MM.1S (cell line): ENCODE data around the gene DYNC2H1.

Source experiments
- DNase-seq: peaks from one replicate; pipeline ENCODE4 v3.0.0-alpha.2; 2015
- H2AFZ ChIP-seq: fragments of 300-600 bp; sonication (generic); 2 replicates; pipeline ENCODE4 v1.6.0; 2016; ENCODE audit warnings: antibody characterized with exemption, low read length
- H3F3A ChIP-seq: fragments of 300-600 bp; sonication (generic); 2 replicates; pipeline ENCODE4 v1.6.1; 2016; ENCODE audit warnings: mild to moderate bottlenecking, antibody characterized with exemption, low read length, moderate library complexity, mixed read lengths; ENCODE audit not compliant: insufficient read depth
- H3K27ac ChIP-seq: fragments of 300-600 bp; sonication (generic); 2 replicates; pipeline ENCODE4 v1.5.1; 2016; ENCODE audit warnings: mild to moderate bottlenecking, low read length
- H3K27me3 ChIP-seq: fragments of 300-600 bp; sonication (generic); replicated peaks from 2 replicates; pipeline ENCODE4 v1.6.0; 2016; ENCODE audit warnings: low read length; ENCODE audit not compliant: insufficient read depth
- H3K36me3 ChIP-seq: fragments of 300-600 bp; sonication (generic); replicated peaks from 2 replicates; pipeline ENCODE4 v1.6.1; 2016; ENCODE audit warnings: mild to moderate bottlenecking, low read length, mixed read lengths; ENCODE audit not compliant: insufficient read depth
- H3K4me1 ChIP-seq: fragments of 300-600 bp; sonication (generic); 2 replicates; pipeline ENCODE4 v1.6.1; 2016; ENCODE audit warnings: low read length, mixed read lengths
- H3K4me2 ChIP-seq: fragments of 300-600 bp; sonication (generic); 2 replicates; pipeline ENCODE4 v1.6.0; 2016; ENCODE audit warnings: low read depth, low read length
- H3K4me3 ChIP-seq: fragments of 300-600 bp; sonication (generic); 2 replicates; pipeline ENCODE4 v1.5.1; 2016; ENCODE audit warnings: low read length, mixed read lengths
- H3K79me2 ChIP-seq: fragments of 300-600 bp; sonication (generic); 2 replicates; pipeline ENCODE4 v1.6.1; 2016; ENCODE audit warnings: mixed run types, low read length, mixed read lengths
- H3K9ac ChIP-seq: fragments of 300-600 bp; sonication (generic); 2 replicates; pipeline ENCODE4 v1.6.1; 2016; ENCODE audit warnings: low read length, mixed read lengths
- H3K9me2 ChIP-seq: fragments of 300-600 bp; sonication (generic); replicated peaks from 2 replicates; pipeline ENCODE4 v1.6.1; 2016; ENCODE audit warnings: mild to moderate bottlenecking, low read length, mixed read lengths; ENCODE audit not compliant: insufficient read depth
- H3K9me3 ChIP-seq: fragments of 300-600 bp; sonication (generic); replicated peaks from 2 replicates; pipeline ENCODE4 v1.6.1; 2016; ENCODE audit warnings: mild to moderate bottlenecking, low read length, mixed read lengths; ENCODE audit not compliant: insufficient read depth
- H4K20me1 ChIP-seq: fragments of 300-600 bp; sonication (generic); 2 replicates; pipeline ENCODE4 v1.6.1; 2016; ENCODE audit warnings: mild to moderate bottlenecking, low read length, moderate library complexity, mixed read lengths; ENCODE audit not compliant: insufficient read depth
- EZH2 ChIP-seq: fragments of 300-600 bp; sonication (generic); optimal IDR thresholded peaks from 2 replicates; pipeline ENCODE3; 2017; ENCODE audit warnings: low read depth, mild to moderate bottlenecking, antibody characterized with exemption, low read length, mixed read lengths
- EZH2phosphoT487 ChIP-seq: fragments of 300-600 bp; sonication (generic); IDR thresholded peaks from 2 replicates; pipeline ENCODE4 v1.6.1; 2018; ENCODE audit warnings: antibody characterized with exemption, low read length
- TF ChIP-seq, protein P1 (sequence below): fragments of 300-600 bp; sonication (generic); IDR thresholded peaks from 2 replicates; pipeline ENCODE4 v1.5.1; 2016; ENCODE audit warnings: antibody characterized with exemption, low read length, mixed read lengths

The DYNC2H1 gene

DNA sequence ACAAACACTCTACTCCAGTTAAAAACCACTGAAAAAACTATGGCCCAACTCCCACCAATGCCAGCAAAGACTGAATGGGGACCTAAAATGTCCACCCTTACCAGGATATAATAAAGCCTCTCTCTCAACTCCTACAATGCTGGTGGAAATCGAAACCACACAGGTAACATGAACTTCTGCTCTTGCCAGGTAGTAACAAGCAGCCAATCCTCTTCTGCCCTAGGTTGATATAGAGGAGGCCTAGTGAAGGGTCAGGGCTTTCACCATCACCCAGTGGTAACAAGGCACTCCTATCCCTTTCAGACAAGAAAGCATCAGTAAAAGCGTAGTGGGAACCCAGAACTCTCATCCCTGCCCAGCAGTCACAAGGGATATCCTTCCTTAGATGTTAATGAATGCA, 39.9 kb upstream of the DYNC2H1 start:
- Histone ChIP-seq H3K9me2 (no peaks in the 10 kb centered on the region), H3K4me3 (no peak overlapping the region), H3K27me3 (no peaks in the 10 kb centered on the region), H3K4me1 (peaks cover 33% of the 10 kb centered on the region), H3K4me2 (peak overlapping the region; percentile 39; the same call in 1 of the 2 replicates), H3K36me3 (peaks cover 10% of the 10 kb centered on the region), H2AFZ (no peak overlapping the region), H4K20me1 (no peaks in the 10 kb centered on the region), H3K9ac (no peak overlapping the region), H3F3A (no peaks in the 10 kb centered on the region; the same call in 1 of the 2 replicates), H3K9me3 (no peaks in the 10 kb centered on the region), H3K79me2 (peaks cover 43% of the 10 kb centered on the region), H3K27ac (no peak overlapping the region)
- no peak for DNase-seq
- no peak for TF ChIP-seq EZH2phosphoT487
- TF ChIP-seq, protein P1, sequence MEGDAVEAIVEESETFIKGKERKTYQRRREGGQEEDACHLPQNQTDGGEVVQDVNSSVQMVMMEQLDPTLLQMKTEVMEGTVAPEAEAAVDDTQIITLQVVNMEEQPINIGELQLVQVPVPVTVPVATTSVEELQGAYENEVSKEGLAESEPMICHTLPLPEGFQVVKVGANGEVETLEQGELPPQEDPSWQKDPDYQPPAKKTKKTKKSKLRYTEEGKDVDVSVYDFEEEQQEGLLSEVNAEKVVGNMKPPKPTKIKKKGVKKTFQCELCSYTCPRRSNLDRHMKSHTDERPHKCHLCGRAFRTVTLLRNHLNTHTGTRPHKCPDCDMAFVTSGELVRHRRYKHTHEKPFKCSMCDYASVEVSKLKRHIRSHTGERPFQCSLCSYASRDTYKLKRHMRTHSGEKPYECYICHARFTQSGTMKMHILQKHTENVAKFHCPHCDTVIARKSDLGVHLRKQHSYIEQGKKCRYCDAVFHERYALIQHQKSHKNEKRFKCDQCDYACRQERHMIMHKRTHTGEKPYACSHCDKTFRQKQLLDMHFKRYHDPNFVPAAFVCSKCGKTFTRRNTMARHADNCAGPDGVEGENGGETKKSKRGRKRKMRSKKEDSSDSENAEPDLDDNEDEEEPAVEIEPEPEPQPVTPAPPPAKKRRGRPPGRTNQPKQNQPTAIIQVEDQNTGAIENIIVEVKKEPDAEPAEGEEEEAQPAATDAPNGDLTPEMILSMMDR, result no peak

GRCh38 chr11:103070142-103070541, 39.1 kb upstream of the DYNC2H1 start:
- Histone ChIP-seq H3K36me3 (peaks cover 10% of the 10 kb centered on the region), H3K4me1 (peaks cover 33% of the 10 kb centered on the region), H3K4me2 (peak overlapping the region; percentile 39), H2AFZ (no peak overlapping the region), H3K9ac (no peak overlapping the region), H3K79me2 (peaks cover 43% of the 10 kb centered on the region), H3K9me2 (no peaks in the 10 kb centered on the region), H3K4me3 (no peak overlapping the region), H4K20me1 (no peaks in the 10 kb centered on the region), H3K27me3 (no peaks in the 10 kb centered on the region), H3F3A (no peaks in the 10 kb centered on the region; the same call in 1 of the 2 replicates), H3K27ac (peak overlapping the region; percentile 4; the same call in 1 of the 2 replicates), H3K9me3 (no peaks in the 10 kb centered on the region)
- DNase-seq, result peak; percentile 37
- TF ChIP-seq, protein P1, result no peak
- TF ChIP-seq EZH2phosphoT487 (no peak), EZH2 (no peak)

GRCh38 chr11:103071008-103071407, 38.2 kb upstream of the DYNC2H1 start:
- H3K4me2 ChIP-seq, result no peak overlapping the region
- no peak overlapping the region for H3K9ac ChIP-seq
- no peak overlapping the region for H2AFZ ChIP-seq
- no peaks in the 10 kb centered on the region for H3K9me3 ChIP-seq
- no peaks in the 10 kb centered on the region for H4K20me1 ChIP-seq
- H3F3A ChIP-seq, result no peaks in the 10 kb centered on the region; the same call in 1 of the 2 replicates
- peaks cover 43% of the 10 kb centered on the region for H3K79me2 ChIP-seq
- no peak for DNase-seq
- peaks cover 33% of the 10 kb centered on the region for H3K4me1 ChIP-seq
- TF ChIP-seq, protein P1, result no peak
- TF ChIP-seq EZH2phosphoT487, result no peak
- TF ChIP-seq EZH2, result no peak
- H3K27ac ChIP-seq, result no peak overlapping the region
- H3K9me2 ChIP-seq, result no peaks in the 10 kb centered on the region
- H3K27me3 ChIP-seq, result no peaks in the 10 kb centered on the region
- H3K4me3 ChIP-seq, result no peak overlapping the region
- H3K36me3 ChIP-seq, result peaks cover 8% of the 10 kb centered on the region
